Jurkat, Clone E6-1 (cell line): ENCODE data around the gene CCDC33.

Experiments
- DNase-seq: peaks from one replicate; pipeline ENCODE4 v3.0.0-alpha.2; 2011; ENCODE audit warnings: low read depth, low spot score
- H3K4me3 ChIP-seq: 2 replicates; pipeline ENCODE4 v1.5.1; 2011; ENCODE audit warnings: mild to moderate bottlenecking, low read length, control low read depth, moderate library complexity

The CCDC33 gene

DNA sequence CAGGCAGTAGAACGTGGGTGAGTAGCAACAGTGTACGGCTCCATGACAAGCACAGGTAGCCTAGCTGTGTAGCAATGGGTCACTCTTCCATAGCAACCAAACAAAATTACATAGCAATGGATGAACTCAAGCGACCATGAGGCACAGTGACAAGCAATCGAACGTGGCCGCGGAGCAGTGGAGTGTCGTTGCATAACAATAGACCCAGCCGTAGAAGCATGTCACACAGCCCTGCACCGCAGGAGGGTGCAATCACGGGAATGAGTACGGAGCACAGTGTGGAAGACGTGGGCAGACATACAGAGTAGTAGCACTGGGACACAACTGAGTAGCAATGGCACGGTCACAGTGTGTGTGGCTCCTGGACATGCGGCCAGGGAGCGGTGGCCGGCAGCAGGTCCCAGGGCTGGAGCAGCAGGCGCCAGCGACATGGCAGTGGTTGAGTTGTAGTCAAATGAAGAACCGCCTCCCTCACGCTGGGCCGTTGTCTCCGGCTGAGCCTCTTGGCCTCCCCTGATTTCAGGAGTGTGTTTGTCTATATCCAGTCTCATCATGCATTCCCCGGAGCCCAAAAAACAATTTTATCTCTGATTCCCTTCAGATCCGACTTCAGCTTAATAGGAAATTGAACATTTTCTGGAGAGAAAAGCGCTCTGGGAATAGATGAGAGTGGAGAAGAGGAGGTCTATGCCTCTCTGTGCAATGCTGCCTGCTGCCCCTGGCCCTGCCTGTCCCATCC lies 64.1 kb downstream of the CCDC33 start:
- DNase-seq, result no peak
- H3K4me3 ChIP-seq, result no peak overlapping the region

DNA sequence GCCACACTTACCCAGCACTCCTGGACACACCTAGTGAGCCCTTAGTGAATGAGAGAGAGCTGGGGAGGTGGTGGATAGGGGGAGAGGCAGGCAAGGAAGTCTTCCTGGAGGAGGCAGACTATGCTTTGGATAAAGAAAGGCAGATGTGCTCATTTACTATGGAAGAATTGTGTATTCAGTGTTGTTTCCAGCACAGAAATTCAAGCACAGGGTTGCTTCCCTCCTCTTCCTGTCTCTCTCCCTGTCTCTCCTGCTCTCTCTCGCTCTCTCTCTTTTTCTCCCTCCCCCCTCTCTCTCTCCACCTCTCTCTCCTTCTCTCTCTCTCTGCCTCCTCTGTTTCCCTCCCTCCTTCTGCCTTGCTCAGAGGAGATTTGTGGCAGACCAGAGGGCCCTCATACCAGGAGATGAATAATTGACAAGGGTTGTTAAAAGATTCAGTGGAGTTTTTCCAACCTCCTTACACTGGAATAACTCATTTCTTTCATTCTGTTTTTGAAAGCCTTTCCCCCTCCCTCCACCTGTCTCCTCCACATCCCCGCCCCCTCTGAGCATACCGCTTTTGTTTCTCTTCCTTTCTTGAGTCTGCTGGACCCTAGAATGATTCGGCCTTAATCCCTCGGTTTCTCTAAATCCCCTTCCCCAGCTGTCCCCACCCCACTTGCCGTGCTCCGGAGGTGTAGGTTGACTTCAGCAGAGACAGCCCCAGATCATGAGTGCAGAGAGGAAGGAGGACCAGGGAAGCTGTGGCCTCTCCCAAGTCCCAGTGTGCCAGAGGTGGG lies 65.6 kb downstream of the CCDC33 start:
- no peak for DNase-seq

DNA sequence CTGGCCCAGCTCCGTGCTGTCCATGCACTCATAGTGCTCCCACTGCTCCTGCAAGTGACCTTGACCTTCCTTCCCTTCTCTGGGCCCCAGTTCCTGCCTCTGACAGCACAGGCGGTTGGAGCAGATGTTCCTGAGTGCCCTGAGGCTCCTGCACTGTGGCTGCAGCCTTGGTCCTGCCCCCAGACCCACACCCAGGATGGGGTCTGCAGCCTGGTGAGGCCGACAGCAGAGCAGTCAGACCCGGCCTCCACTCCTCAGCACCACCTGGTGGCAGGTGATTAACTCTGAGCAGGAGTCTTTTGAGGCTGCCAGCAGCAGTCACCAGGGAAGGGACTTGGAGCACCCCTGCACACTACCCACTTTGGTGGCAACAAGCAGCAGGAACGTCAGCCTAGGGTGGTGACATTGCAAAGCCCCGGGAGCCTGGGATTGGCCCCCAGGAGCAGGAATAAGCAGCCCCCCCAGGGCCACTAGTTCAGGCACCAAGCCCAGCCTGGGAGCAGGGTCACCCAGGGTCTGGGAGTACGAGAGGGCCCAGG lies 66.8 kb downstream of the CCDC33 start:
- no peak overlapping the region for H3K4me3 ChIP-seq
- DNase-seq, result no peak

More for the DNA sequence above, 65.6 kb downstream of the CCDC33 start:
- no peak overlapping the region for H3K4me3 ChIP-seq

DNA sequence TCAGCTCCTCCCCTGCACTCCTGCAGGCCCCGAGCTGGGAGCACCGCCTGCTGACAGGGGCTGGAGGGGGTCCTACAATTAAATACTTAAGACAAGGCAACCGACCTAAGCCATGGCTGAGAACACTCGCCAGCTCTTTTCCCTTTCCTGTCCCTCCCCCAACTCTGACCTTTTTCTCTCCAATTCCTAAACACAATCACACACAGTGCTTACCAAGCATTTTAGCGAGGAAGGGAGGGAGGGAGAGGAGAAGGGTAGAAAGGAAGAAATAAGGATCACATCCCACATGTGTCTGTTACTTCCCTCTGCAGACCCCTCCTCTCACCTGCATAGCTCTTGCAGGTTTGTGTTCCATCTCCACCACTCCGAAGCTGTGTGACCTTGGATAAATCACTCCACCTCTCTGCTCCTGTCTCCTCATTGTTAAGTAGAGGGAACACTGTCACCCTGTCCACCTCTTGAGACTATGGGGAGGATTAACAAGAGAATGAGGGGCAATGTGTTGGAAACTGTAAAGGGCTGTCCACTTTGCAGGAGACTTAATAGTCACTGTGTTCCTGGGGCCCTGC lies 67.7 kb downstream of the CCDC33 start:
- no peak overlapping the region for H3K4me3 ChIP-seq
- no peak for DNase-seq

DNA sequence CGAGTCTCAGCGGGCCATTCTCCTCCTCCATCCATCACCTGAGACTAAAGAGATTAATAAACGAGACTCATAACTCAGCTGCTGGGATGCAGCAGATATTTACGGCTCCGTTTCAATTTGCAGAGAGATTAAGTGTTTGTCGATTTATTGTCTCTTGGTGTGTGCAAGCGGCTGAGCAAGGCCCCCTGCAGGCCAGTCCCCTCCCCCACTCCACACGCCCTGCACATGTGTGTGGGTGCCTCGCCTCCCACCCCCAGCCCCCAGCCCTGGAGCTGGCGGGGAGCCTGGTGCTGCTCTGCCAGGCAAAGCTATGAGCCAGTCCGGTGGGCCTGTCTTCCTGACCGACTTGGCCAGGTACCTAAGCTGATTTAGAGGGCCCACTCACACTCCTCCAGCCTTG lies 68.3 kb downstream of the CCDC33 start:
- DNase-seq, result no peak

DNA sequence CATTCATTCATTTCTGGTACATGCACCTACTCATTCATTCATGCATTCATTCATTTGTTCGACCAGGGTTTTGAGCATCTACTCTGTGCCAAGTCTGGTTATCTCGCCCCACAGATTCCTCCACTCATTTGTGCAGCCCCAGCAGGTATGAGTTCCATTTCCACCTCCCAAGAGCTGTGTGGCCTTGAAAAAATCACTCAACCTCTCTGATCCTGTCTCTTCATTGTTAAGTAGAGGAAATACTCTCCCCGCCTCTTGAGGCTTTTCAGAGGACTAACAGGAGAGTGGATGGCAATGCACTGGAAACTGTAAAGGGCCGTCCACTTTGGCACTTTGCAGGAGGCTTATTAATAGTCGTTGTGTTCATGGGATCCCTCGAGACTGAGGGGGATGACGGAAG lies 69.6 kb downstream of the CCDC33 start:
- no peak for DNase-seq
- no peak overlapping the region for H3K4me3 ChIP-seq

More for the DNA sequence above, 68.3 kb downstream of the CCDC33 start:
- no peak overlapping the region for H3K4me3 ChIP-seq

DNA sequence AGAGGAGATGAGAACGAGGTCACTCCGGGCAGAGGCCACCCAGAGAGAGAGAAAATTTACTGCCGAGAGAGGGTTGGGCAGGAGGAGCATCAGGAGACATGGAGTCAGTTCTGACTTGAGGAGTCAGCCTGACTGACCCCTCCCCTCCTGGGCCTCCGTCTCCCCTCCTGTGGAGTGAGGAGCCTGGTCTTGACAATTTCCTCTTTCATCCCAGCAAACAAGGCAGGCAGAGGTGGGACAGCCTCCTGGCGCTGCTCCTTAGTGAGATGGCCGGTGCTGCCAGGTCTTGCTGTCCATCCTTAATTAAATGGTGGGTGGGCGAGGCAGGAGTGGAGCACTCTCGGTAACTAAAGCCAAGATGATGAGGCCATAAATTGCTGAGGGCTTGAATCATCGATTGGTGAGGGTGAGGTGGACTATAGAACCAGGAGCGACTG lies 70.7 kb downstream of the CCDC33 start:
- H3K4me3 ChIP-seq, result no peak overlapping the region
- DNase-seq, result no peak

DNA sequence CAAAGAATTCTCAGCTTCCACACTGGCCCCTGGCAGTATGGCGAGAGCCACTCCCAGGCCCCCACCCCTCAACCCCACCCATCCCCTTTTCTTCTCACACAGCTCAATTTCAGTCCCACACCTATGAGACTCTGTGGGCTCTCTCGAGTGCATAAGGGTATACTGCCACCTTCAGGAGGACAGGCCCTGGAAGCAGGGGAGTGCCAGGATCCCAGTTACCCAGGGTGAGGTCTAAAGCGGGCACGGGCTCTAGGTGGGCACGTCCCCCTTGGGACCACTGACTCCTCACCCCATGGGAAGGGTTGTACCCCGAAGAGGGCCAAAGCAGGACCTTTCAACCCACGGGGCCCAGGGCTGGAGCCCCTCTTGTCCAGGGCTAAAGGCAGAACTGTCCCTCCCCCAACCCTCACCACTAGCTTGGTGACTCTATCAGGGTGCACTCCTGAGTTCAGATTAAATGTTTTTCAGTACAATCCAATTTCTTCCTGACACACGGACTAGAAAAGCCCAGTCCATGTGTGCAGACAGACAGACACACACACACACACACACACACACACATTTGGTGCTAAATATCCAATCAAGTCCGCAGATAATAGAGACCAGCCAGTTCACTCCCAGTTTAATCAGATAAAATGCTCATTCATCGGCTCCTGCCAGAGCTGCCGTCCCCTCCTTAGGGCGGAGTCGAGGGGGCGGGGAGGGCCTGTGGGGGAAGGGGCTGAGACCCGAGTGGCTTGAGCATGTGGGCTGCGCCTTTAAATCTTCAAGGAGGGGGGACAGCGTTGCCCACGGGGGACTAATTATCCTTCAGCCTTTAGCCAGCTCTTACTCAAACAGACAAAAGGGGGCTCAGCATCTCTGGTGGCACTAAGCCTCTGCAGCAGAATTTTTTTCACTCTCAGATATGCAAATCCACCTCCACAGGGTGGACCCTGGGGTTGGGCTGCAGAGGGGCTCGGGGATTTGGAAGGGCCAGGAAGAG lies 72.0 kb downstream of the CCDC33 start:
- H3K4me3 ChIP-seq, result no peak overlapping the region
- DNase-seq, result peak; percentile 48

DNA sequence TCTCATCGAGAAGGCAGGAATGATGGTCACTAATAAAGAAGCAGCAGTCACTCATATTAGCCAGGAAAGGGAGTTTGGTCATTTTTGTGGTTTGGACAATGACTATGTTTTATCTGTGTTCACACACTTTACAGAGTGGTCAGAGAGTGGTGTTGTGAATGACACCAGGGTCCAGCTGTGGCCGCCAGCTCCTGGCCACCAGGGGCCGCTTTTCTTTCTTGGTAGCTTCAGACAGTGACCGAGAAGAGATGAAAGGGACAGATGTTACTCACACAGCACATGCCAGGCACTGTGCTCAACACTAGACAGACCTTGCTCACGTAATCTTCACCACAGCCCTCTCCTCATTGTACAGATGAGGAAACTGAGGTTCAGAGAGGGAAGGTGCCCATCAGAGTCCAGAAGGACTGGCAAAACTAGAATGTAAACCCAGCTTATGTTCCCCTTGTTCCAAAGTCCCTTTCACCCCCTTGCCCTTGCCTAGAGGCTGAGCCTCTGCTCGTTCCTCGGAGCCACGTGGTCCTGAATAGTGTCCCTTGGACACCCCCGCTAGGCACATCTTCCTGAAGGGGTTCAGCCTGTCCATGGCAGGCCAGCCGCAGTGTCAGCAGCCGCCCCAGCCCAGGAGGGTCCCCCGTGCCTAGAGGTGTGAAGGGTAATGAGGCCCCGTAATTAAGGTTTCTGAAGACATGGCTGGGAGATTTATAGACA lies 75.8 kb downstream of the CCDC33 start:
- no peak overlapping the region for H3K4me3 ChIP-seq
- no peak for DNase-seq

DNA sequence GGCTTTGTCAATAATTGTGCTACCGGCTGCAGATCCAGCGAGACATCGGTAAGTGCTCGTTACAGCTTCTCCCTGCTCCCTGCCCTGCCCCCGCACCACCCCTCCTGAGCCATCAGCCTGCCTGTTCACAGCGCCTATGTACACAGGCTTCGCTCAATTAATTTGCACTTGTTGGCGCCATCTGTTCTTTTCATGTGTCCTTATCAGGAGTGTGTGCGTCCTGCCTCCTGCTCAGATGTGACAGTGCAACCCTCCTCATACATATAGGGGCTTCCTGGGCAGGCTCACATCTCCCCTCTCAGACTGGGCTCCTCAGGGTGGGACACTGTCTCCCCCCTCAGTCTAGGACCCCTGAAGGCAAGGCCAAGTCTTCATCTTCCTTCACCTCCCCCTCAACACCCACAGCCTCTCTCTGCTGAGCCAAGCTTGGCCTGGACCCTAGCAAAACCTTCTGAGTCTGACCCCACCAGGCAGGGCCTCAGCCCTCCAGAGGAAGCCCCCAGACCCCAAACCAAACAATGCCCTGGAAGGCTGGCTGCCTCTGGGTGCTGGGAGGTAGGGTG lies 76.4 kb downstream of the CCDC33 start:
- H3K4me3 ChIP-seq, result no peak overlapping the region
- peak; percentile 83 for DNase-seq

DNA sequence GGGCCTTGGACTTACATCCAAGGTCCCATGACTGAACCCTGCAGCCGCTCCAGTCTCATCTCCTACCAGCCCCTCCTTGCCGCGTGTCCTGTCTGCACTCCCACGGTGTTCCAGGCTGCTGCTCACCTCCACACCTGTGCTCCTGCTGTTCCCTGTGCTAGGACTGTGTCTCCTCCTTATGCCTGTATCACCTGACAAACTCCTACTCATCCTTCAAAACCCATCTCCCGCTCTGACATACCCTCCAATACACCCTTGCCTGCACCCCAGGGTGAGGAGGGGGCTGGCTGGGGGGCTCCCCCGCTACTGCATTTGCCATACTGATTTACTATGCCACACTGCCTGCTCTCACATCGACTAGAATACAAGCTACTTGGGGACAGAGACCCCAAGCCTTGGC lies 77.8 kb downstream of the CCDC33 start:
- H3K4me3 ChIP-seq, result no peak overlapping the region
- DNase-seq, result no peak

DNA sequence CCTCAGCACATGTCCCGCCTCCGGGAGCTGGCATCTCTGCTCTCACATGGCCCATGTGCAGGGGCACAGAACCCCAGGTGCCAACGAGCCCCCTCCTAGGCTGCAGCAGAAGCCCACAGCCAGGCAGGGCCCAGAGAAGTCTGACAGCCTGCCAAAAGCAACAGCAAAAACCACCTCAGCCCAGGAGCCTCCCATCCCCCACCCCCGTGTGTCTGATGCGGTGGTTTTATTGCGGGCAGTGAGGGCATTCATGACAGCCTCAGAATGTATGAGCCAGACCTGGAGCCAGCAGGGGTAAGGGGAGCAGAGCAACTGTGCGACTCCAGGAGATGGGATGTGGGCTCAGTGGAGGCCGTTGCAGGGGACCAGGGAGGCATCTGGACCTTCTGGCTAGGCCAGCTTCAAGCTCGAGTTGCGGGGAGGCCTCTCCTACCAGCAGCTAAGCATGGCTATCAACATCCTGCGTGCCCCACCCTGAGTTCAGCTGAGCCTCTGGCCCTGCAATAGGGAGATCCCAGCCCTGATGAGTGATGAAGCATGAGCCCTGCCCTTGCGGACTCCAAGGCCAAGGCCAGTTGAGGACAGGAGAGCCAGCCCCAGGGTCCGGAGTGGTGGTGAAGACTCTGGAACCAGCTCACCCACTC lies 78.8 kb downstream of the CCDC33 start:
- peak; percentile 91 for DNase-seq
- peak overlapping the region; percentile 2; the same call in 1 of the 2 replicates for H3K4me3 ChIP-seq

DNA sequence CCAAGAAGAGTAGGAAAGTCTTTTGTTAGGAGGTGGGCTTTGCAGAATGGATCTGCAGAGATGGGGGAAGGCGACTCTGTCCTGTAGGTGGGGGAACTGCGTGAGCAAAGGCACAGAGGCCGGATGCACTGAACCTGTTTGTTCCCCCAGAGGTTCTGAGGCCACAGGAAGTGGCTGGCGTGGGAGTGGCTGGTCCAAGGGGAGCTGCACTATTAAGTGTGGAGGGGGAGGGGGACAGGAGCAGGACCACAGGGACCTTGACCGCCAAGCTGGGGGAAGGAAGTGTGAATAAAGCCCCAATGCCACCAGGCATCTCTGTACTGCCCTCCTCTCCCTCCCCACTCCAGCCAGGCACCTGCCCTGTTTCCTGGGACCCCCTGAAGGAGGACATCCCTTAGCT lies 79.5 kb downstream of the CCDC33 start:
- no peak overlapping the region for H3K4me3 ChIP-seq
- peak; percentile 52 for DNase-seq

DNA sequence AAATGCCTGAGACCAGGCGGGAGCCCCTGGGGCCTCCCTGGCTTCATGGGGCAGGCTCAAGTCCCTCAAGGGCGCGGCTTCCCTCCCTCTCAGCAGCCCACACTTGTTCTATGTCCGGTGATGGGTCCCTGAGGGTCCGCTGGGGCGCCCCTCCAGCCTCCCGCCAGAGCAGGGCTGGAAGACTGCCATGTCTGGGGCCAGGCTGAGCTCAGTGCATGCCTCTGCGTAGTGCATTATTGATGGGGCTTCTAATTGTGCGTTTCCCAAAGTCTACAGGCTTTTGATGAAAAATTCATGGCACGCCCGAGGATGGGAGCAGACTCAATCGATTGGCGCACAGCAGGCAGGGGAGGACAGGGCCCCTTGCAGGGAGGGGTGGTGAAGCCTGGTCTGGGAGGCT lies 80.0 kb downstream of the CCDC33 start:
- H3K4me3 ChIP-seq, result no peak overlapping the region

DNA sequence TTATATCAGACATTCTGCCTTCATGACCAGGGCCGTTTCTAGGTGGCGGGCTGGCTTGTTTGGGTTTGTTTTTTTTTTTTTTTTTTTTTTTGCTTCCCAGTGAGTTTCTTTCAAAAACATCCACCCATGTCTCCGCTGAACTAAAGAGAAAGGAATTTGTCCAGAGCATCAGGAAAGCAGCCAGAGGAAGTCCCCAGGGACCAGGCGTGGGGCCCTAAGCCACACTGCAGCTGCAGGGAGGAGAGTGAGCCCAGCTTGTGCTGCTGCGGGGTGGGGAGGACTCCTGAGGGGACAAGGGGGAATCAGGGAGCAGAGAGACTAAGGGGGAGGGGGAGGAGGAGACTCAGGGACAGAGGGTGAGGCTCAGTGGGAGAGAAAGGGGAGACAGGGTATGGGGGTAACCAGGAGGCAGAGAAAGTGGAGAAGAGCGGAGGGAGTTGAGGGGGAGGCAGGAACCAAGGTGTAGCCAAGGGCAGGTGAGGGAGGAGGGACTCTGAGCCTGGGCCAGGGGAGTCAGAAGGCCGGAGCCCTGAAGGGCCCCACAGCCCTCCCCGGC lies 81.8 kb downstream of the CCDC33 start:
- no peak for DNase-seq
- H3K4me3 ChIP-seq, result no peak overlapping the region

More for the DNA sequence above, 80.0 kb downstream of the CCDC33 start:
- DNase-seq, result no peak

DNA sequence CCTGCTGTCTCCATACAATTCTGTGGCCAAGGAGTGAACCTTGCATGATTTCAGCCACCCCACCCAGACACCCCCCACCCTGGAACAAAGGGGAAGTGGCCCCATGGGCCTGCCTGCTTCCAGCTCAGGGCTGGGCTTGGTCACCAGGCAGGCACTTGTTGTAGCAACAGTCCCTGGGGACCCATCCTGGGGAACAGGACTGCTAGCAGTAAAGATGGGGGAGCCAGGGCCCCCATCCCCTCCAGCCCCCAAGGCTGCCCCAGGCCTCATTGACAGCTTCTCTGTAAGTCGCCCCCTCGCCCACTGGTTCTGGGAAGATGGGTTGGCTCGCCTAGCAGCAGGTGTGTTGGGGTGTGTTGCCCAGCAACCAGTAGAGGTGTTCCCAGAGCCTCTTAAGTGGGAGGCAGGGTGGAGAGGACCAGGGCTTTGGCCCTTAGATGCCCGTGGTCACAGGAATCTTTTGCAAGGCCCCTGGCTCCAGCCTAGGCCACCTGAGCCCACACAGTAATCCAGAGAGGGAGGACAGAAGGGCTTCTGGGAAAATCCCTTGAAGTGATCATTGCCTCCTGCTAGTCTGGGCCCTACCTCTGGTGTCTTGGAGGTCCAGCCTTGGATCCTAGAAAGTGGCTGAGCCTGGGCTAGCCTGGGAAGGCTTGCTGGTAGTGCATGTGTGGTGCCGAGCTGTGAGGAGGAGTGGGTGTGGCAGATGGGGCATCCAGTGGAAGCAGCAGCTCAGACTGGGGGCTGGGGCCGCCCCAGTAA lies 82.4 kb downstream of the CCDC33 start:
- H3K4me3 ChIP-seq, result no peak overlapping the region
- DNase-seq, result no peak

DNA sequence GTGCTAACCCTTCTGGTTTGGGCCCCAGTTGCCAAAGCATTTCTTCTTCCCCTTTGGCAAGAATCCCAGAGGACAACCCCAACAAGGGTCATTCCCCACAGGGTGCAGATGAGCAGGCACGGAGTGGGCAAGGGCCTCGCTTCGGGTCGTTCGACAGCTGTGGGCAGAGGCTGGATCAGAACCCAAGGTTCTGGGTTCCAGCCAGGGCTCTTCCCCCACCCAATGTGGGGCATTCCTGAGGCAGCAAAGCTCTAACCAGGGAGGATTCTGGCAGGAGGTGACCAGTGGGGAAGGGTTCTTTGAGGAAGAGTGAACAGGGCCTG lies 83.0 kb downstream of the CCDC33 start:
- no peak overlapping the region for H3K4me3 ChIP-seq
- DNase-seq, result no peak
